ENCODE measurements around the gene CANX.
"Not testable (repeated sequence)": the region's sequence is repeated elsewhere in the genome, so short reads cannot be mapped to it uniquely, and the experiment has no call there.

The CANX gene, protein sequence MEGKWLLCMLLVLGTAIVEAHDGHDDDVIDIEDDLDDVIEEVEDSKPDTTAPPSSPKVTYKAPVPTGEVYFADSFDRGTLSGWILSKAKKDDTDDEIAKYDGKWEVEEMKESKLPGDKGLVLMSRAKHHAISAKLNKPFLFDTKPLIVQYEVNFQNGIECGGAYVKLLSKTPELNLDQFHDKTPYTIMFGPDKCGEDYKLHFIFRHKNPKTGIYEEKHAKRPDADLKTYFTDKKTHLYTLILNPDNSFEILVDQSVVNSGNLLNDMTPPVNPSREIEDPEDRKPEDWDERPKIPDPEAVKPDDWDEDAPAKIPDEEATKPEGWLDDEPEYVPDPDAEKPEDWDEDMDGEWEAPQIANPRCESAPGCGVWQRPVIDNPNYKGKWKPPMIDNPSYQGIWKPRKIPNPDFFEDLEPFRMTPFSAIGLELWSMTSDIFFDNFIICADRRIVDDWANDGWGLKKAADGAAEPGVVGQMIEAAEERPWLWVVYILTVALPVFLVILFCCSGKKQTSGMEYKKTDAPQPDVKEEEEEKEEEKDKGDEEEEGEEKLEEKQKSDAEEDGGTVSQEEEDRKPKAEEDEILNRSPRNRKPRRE

DNA sequence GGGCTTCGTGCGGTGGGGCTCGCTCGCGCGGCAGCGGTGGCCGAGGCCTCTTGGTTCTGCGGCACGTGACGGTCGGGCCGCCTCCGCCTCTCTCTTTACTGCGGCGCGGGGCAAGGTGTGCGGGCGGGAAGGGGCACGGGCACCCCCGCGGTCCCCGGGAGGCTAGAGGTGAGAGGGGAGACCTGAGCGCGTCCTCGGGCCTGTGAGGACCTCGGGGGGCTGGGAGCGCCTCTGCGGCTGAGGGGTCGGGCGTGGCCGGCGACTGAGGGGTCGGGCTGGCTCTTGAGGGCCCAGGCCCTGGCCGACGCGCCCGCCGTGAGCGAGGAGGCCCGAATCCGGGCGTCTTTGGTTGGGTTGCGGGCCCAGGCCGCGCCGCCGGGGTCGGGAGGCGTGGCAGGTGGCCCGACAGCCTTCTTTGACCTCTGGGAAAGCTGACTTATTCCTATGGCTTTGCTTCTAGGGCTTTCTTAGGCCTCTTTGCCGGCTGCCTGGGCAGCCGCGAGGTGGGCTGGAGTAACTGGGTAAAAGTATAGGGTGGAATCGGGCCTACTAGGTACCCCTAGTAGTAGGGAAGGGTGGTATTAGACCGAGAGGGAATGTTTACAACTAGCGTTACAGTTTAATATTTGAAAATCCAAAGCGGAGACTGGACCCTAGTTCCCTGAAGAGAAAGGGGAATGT, at the start of gene CANX:
Gene CANX, plus strand, starts transcription at position 33 of the 681 bp plus-strand sequence. CDS start 6,715 bp downstream, outside the sequence.
- Mint-ChIP-seq H3K9me3 (no peaks in the 10 kb centered on the region), H3K4me3 (peak within 1 kb of the TSS; percentile 97), H3K36me3 (ENCODE audit: low read depth) (peaks cover 26% of the 10 kb centered on the region), H3K4me1 (ENCODE audit: low read depth) (peaks cover 33% of the 10 kb centered on the region), H3K27me3 (ENCODE audit: low read depth) (no peaks in the 10 kb centered on the region), H3K27ac (peak within 1 kb of the TSS; percentile 99)
- DNase-seq (ENCODE audit: low spot score) = no peak

DNA sequence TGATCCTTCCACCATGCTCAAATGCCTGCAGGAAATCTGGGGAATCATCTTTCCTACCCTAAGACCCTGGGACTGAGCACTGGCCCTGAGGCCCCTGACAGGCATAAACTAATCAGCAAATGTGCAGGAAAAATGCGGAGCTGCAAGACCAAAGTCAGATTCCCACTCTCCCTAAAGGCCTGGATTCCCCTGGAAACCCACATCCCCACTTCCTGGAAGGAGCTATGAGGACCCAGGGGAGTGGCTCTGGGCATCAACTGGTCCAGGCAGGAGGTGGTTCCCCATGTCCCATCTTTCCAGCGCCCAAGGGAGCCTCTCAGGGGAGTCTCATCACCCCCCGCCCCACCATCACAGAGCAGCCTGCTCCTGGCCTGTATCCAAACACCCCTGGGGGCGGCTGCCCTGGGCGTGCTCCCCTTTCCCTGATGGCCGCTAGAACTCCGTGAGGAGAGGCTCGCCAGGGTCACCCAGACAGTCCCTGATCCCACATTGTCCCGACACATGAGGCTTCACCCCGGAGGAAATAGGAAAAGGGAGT, 49.5 kb upstream of the CANX start:
- H3K4me3 Mint-ChIP-seq; H3K4me1 Mint-ChIP-seq (ENCODE audit: low read depth); H3K27ac Mint-ChIP-seq; H3K9me3 Mint-ChIP-seq; H3K36me3 Mint-ChIP-seq (ENCODE audit: low read depth); H3K27me3 Mint-ChIP-seq (ENCODE audit: low read depth); DNase-seq (ENCODE audit: low spot score): not testable (repeated sequence)

DNA sequence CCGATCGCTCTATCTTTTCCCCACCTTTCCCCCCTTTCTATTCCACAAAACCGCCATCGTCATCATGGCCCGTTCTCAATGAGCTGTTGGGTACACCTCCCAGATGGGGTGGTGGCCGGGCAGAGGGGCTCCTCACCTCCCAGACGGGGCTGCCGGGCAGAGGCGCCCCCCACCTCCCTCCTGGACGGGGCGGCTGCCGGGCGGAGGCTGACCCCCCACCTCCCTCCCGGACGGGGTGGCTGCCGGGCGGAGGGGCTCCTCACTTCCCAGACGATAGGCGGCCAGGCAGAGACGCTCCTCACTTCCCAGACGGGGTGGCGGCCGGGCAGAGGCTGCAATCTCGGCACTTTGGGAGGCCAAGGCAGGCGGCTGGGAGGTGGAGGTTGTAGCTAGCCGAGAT, 48.5 kb upstream of the CANX start:
- H3K27ac Mint-ChIP-seq; H3K4me3 Mint-ChIP-seq; H3K4me1 Mint-ChIP-seq (ENCODE audit: low read depth); H3K27me3 Mint-ChIP-seq (ENCODE audit: low read depth); DNase-seq (ENCODE audit: low spot score); H3K9me3 Mint-ChIP-seq; H3K36me3 Mint-ChIP-seq (ENCODE audit: low read depth): not testable (repeated sequence)

DNA sequence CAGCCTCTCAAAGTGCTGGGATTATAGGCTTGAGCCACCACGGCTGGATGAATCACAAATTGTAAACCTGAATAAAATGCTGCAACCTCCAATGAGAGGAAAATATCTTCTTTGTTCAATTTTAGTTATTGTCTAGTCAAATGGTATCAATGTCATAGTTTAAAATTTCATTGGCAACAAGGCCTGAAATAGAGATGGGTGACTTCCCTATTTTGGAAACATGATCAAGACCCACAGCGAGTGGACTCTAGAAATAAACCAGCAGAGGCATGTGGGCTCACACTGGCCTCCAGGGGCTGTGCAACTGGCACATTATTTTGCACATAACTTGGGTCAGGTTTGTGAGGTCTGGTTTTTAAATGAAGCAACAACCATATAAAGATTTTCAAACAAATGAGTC, 45.6 kb upstream of the CANX start:
- H3K27me3 Mint-ChIP-seq (ENCODE audit: low read depth); H3K27ac Mint-ChIP-seq; H3K9me3 Mint-ChIP-seq; H3K36me3 Mint-ChIP-seq (ENCODE audit: low read depth); H3K4me1 Mint-ChIP-seq (ENCODE audit: low read depth); DNase-seq (ENCODE audit: low spot score); H3K4me3 Mint-ChIP-seq: not testable (repeated sequence)

DNA sequence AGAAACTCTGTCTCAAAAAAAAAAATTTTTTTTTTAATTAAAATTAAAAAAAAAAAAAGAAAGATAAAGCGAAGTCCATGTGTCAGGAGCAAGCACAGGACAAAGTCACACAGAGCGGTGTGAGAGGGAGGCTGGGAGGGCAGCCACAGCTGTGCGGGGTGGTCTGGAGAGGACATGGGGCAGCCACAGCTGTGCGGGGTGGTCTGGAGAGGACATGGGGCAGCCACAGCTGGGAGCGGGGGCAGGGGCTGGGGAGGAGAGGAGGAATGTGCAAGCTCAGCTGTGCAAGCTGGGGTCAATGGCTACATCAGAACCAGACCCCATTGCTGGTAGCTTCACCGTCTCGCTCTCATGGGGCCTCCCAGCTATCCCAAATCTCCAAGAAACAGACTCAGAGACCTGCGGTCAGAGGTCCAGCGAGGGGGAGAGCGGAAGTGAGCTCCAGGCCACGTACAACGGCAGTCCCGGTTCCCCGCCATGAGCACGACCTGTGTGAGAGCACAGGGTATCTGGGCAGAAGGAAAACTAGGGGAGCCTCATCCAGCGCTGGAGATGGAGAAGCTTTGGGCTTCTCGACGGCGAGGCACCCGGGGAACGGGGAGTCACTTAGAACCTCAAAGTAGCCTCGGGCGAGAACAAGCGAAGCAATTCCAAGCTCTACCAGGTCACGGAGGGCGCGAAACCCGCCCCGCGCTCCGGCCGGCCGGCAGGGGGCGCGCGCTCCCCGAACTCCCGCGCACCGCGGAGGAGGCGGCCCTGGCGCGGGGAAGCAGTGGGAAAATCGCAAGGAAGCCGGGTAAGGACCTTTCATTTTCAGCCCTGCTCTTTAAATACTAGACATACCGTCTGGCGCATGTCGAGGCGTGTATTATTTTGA, 41.2 kb upstream of the CANX start:
- not testable (repeated sequence) for H3K27me3 Mint-ChIP-seq (ENCODE audit: low read depth); DNase-seq (ENCODE audit: low spot score); H3K36me3 Mint-ChIP-seq (ENCODE audit: low read depth); H3K9me3 Mint-ChIP-seq; H3K4me1 Mint-ChIP-seq (ENCODE audit: low read depth); H3K27ac Mint-ChIP-seq
- peak overlapping the region; percentile 84 for H3K4me3 Mint-ChIP-seq

DNA sequence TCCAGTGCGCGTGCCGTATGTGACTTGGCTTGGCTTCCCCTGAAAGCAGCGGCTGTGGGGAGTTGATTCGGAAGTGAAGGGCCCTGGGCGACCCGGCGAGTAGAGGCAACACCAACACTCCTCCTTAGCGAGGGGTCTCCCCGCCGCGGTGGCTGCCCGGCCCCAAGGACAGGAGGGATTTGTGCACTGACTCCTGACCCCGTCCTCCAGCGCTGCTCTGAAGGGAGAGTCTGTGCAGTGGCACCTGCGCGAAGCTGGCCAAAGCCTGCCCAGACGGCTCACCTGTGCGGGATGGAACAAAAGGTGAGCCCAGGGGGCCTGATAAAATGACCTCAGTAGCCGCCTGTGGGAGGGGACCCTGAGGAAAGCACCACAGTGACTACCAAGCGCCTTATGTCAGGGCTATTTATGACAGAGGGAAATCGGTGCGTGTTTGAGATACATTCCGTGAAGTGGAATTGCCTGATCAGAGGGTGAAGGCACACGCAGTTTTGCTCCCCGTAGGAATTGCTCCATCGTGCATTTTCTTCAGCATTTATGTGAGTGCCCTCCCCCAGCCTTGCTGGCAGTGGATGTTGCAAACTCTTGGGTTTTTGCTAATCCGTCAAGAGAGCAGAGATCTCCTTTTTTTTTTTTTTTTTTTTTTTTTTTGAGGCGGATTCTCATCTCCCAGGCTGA, 40.4 kb upstream of the CANX start:
- H3K4me1 Mint-ChIP-seq (ENCODE audit: low read depth); H3K36me3 Mint-ChIP-seq (ENCODE audit: low read depth); H3K9me3 Mint-ChIP-seq; H3K27ac Mint-ChIP-seq; H3K27me3 Mint-ChIP-seq (ENCODE audit: low read depth); DNase-seq (ENCODE audit: low spot score): not testable (repeated sequence)
- H3K4me3 Mint-ChIP-seq = peak overlapping the region; percentile 84

DNA sequence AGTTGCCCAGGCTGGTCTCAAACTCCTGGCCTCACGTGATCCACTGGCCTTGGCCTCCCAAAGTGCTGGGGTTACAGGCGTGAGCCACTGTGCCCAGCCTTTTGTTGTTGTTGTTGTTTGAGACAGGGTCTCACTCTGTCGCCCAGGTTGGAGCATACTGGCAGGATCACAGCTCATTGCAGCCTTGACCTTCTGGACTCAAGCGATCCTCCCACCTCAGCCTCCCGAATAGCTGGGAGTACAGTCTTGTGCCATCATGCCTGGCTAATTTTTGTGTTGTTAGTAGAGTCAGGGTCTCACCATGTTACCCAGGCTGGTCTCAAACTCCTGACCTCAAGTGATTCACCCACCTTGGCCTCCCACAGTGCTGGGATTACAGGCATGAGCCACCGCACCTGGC, 37.1 kb upstream of the CANX start:
- not testable (repeated sequence) for H3K27me3 Mint-ChIP-seq (ENCODE audit: low read depth); DNase-seq (ENCODE audit: low spot score); H3K27ac Mint-ChIP-seq; H3K36me3 Mint-ChIP-seq (ENCODE audit: low read depth); H3K4me1 Mint-ChIP-seq (ENCODE audit: low read depth); H3K9me3 Mint-ChIP-seq; H3K4me3 Mint-ChIP-seq

DNA sequence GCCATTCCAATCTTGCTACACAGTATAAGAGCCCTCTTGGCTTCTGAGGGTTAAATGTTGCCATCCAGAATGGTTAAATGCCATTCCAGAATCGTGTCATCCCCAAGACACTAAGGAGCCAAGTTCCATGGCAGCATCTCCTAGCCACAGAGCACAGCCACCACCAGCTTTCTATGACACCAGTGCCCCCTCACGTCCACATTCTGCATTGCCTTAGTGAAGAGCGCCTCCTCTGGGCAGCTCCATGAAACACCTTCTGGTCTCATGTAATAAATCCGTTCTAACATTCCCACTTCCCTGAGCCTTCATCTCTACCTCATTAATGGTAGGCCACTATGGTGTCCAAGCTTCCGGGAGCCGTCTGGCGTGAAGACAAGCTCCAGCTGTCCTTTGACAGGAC, 30.4 kb upstream of the CANX start:
- Mint-ChIP-seq H3K9me3 (no peaks in the 10 kb centered on the region), H3K4me1 (ENCODE audit: low read depth) (peaks cover 3% of the 10 kb centered on the region), H3K27me3 (ENCODE audit: low read depth) (no peaks in the 10 kb centered on the region), H3K36me3 (ENCODE audit: low read depth) (no peaks in the 10 kb centered on the region), H3K4me3 (no peak overlapping the region), H3K27ac (no peak overlapping the region)
- DNase-seq (ENCODE audit: low spot score) = no peak

DNA sequence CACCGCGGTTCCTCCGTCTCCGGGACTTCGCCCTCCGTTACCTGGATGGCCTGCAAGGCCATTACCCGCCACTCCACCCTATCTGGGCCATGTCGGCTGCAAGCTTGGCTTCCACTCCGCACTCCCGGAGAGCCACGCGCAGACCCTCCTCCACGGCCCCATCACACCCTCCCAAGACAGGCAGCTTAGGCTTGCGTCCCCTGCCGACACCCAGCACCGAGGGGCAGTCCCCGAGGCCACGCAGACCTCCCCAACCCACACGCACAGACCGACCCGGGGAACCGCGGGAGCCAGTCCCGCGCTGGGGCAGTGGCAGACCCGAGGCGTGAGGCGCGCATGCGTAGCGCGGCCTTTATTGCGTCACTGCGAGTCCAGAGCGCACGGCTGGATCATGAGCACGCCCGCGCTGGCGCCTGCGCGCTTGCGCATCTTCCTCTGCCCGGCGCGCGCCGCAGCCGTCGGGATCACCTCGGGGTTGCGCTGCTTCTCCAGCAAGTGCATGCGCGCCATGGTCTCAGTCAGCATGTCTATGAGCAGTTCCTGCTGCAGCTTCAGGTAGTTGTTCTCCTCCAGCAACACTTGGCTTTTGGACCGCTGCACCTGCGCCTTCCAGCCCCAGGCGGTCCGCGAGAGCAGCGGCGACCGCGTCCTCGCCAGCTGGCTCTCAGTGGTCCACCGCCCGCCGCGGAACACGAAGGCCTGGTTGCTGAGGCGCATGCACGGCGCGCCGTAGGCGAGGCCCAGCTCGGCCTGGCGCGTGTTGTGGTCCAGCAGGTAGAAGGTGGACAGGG, 20.3 kb upstream of the CANX start:
- peak; percentile 97 for DNase-seq (ENCODE audit: low spot score)
- Mint-ChIP-seq H3K4me1 (ENCODE audit: low read depth) (peaks cover 21% of the 10 kb centered on the region), H3K9me3 (no peaks in the 10 kb centered on the region), H3K27me3 (ENCODE audit: low read depth) (peaks cover 5% of the 10 kb centered on the region), H3K27ac (peak overlapping the region; percentile 98), H3K4me3 (peak overlapping the region; percentile 98), H3K36me3 (ENCODE audit: low read depth) (peaks cover 37% of the 10 kb centered on the region)

DNA sequence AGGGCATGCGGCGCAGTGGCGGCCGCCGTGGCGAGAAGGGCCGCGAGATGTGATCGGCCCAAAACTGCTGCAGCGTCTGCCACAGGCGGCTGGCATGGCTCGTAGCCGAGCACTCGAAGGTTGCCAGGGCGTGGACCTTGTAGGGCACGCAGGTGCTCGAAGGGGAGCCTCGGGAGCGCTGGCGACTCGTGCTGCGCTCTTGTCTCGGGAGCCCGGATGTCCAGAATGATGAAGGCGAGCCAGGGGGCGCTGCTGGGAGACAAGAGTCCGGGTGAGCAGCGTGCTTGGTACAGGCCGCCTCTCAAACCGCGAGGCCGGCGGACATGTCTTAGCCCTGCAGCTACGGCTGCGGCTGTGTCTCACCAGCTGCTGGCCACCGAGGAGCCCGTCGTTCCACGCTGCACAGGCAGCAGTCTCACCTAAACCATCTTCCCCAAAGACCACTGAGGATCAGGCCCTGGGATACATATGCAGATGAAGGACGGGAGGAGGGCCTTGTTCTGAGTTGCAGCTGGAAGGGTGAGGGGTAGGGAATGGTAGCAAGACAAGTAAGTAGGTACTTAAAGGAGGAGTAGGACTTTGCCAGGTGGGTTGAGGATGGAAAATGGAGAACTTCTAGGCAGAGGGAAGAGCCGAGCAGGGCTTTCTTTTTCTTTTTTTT, 19.6 kb upstream of the CANX start:
- peak; percentile 76 for DNase-seq (ENCODE audit: low spot score)

DNA sequence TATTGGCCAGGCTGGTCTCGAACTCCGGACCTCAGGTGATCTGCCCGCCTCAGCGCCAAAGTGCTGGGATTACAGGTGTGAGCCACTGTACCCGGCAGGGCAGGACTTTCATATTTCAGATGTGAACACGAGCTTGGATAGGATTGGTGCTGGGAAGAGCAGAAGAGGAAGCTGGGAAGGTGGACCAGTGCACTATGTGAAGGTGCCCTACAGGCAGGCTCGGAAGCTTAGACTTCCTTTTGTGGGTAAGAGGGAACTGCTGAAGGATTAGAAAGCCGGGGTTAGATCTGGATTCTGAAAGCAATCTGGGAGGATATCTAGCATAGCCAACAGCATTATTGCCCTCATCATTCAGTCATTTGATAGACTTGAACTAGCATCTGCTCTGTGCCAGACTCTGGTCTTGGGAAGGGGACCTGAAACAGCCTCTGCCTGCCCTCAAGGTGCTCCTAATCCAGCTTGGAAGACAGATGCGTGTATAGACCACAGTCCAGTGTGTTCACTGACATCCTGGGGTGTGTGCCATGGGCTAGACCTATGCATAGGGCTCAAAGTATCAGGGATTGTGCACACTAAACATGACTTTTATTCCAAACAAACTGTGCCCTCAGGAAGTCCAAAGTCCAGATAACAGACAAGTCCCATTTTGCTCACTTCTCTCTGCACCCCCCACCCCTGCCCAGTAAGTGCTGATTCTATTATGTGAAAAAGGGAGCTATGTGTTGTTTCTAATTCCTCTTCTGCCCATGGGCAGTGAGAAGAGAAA, 18.6 kb upstream of the CANX start:
- Mint-ChIP-seq H3K27ac (peak overlapping the region; percentile 78), H3K4me3 (peak overlapping the region; percentile 60), H3K9me3 (no peaks in the 10 kb centered on the region), H3K36me3 (ENCODE audit: low read depth) (peaks cover 32% of the 10 kb centered on the region), H3K27me3 (ENCODE audit: low read depth) (peaks cover 5% of the 10 kb centered on the region), H3K4me1 (ENCODE audit: low read depth) (peaks cover 23% of the 10 kb centered on the region)
- no peak for DNase-seq (ENCODE audit: low spot score)

More for the DNA sequence above, 19.6 kb upstream of the CANX start:
- Mint-ChIP-seq H3K4me3 (peak overlapping the region; percentile 98), H3K4me1 (ENCODE audit: low read depth) (peaks cover 23% of the 10 kb centered on the region), H3K36me3 (ENCODE audit: low read depth) (peaks cover 37% of the 10 kb centered on the region), H3K27me3 (ENCODE audit: low read depth) (peaks cover 5% of the 10 kb centered on the region), H3K9me3 (no peaks in the 10 kb centered on the region), H3K27ac (peak overlapping the region; percentile 98)
